Astrocyte (in vitro differentiated cells and primary cell): Measurements from ENCODE around the gene DNMT1. TPM values are rescaled to one million over a fixed set of nuclear protein-coding genes. Genes with fewer than 3 reads are reported as not detected.

ENCODE experiments used
- DNase-seq: peaks from one replicate; pipeline ENCODE4 v3.0.0-alpha.2; 2010; ENCODE audit warnings: low read depth
- FAIRE-seq: peaks from 2 replicates; lab custom pipeline; 2011; peaks lifted over from hg19 to GRCh38; lab: Jason Lieb, UNC
- H2AFZ ChIP-seq: 2 replicates; pipeline ENCODE4 v1.6.0; 2012; ENCODE audit warnings: low read depth, low read length, inconsistent platforms
- H3K27ac ChIP-seq: 2 replicates; pipeline ENCODE4 v1.5.1; 2011; ENCODE audit warnings: low read depth, low read length, inconsistent platforms
- H3K27me3 ChIP-seq: 2 replicates; pipeline ENCODE4 v1.6.0; 2011; ENCODE audit warnings: low read length, inconsistent platforms; ENCODE audit not compliant: insufficient read depth
- H3K36me3 ChIP-seq: 2 replicates; pipeline ENCODE4 v1.5.1; 2011; ENCODE audit warnings: low read length, inconsistent platforms; ENCODE audit not compliant: insufficient read depth
- H3K4me1 ChIP-seq: 2 replicates; pipeline ENCODE4 v1.5.1; 2011; ENCODE audit warnings: low read length, inconsistent platforms; ENCODE audit not compliant: insufficient read depth
- H3K4me2 ChIP-seq: 2 replicates; pipeline ENCODE4 v1.6.0; 2012; ENCODE audit warnings: low read length, inconsistent platforms
- H3K4me3 ChIP-seq: 2 replicates; pipeline ENCODE4 v1.5.1; 2011; ENCODE audit warnings: low read depth, mild to moderate bottlenecking, low read length, inconsistent platforms; ENCODE audit not compliant: insufficient read depth
- H3K79me2 ChIP-seq: 2 replicates; pipeline ENCODE4 v1.6.0; 2012; ENCODE audit warnings: mild to moderate bottlenecking, low read length, inconsistent platforms; ENCODE audit not compliant: insufficient read depth
- H3K9ac ChIP-seq: 2 replicates; pipeline ENCODE4 v1.6.0; 2012; ENCODE audit warnings: mild to moderate bottlenecking, low read length, inconsistent platforms
- H3K9me3 ChIP-seq: 2 replicates; pipeline ENCODE4 v1.5.1; 2012; ENCODE audit warnings: low read depth, mild to moderate bottlenecking, low read length, inconsistent platforms; ENCODE audit not compliant: insufficient read depth
- H4K20me1 ChIP-seq: 2 replicates; pipeline ENCODE4 v1.6.0; 2012; ENCODE audit warnings: low read length, inconsistent platforms; ENCODE audit not compliant: insufficient read depth
- H3K27ac Mint-ChIP-seq: one replicate; pipeline ENCODE4 v1.8.0; 2021; ENCODE audit warnings: mild to moderate bottlenecking, mixed read lengths; ENCODE audit not compliant: unreplicated experiment
- H3K27me3 Mint-ChIP-seq: one replicate; pipeline ENCODE4 v1.8.0; 2021; ENCODE audit warnings: low read depth, mixed read lengths; ENCODE audit not compliant: unreplicated experiment
- H3K36me3 Mint-ChIP-seq: one replicate; pipeline ENCODE4 v1.8.0; 2021; ENCODE audit warnings: low read depth, mixed read lengths; ENCODE audit not compliant: unreplicated experiment
- H3K4me1 Mint-ChIP-seq: one replicate; pipeline ENCODE4 v1.8.0; 2021; ENCODE audit warnings: low read depth, mixed read lengths; ENCODE audit not compliant: unreplicated experiment
- H3K4me3 Mint-ChIP-seq: one replicate; pipeline ENCODE4 v1.8.0; 2021; ENCODE audit warnings: mild to moderate bottlenecking, moderate library complexity, mixed read lengths; ENCODE audit not compliant: unreplicated experiment
- H3K9me3 Mint-ChIP-seq: one replicate; pipeline ENCODE4 v1.8.0; 2021; ENCODE audit warnings: mild to moderate bottlenecking, mixed read lengths; ENCODE audit not compliant: unreplicated experiment
- EZH2 ChIP-seq: IDR thresholded peaks from 2 replicates; pipeline ENCODE4 v1.6.1; 2012; ENCODE audit warnings: mild to moderate bottlenecking, low read length, inconsistent platforms; ENCODE audit not compliant: insufficient read depth
- total RNA-seq: library from RNA; stranded (reverse); gene quantifications from 2 replicates; pipeline ENCODE4 v1.2.1, GENCODE V29; 2021
- TF ChIP-seq, protein P1 (sequence below): IDR thresholded peaks from 2 replicates; pipeline ENCODE4 v1.5.1; 2011; ENCODE audit warnings: low read depth, mild to moderate bottlenecking, inconsistent platforms, low read length, moderate library complexity; ENCODE audit not compliant: insufficient read depth

DNMT1 gene
- total RNA-seq, 1 donor from 2014 or later: 50.6 TPM

DNA sequence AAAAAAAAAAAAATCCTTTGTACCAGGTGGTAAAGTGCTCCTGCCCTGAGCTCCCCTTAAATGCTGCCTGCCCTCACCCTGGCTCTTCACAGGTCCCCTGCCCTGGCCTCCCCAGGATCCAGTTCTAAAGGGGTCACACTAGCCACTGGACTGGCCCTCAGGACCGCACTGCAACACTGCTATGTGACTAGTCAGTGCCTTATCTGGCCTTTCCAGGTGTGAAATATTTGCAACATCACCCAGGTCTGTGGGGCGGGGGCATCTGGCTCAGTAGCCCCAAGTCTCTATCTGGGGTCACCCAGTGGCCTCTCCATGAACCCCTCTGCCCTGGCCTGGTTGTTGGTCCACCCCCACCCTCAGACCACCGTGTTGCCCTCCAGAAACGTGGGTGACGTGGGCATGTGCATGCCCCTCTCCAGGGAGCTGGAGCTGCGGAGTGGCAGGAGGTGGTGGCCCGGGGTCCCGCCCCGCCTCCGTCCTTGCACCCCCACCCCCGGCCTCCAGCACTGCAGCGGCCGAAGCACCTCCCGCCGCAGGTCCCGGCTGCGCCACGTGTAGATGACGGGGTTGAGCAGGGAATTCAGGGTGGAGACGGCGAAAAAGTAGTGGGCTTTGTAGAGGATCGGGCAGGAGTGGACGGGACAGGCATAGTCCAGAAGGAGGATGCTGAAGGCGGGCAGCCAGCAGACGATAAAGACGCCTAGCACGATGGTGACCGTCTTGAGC is 28.9 kb upstream of the DNMT1 start:
- peaks cover 2% of the 10 kb centered on the region for H3K4me1 Mint-ChIP-seq
- Histone ChIP-seq H3K27me3 (no peaks in the 10 kb centered on the region), H3K9me3 (no peaks in the 10 kb centered on the region), H3K4me1 (peaks cover 8% of the 10 kb centered on the region), H2AFZ (no peak overlapping the region), H3K9ac (no peak overlapping the region), H3K36me3 (no peaks in the 10 kb centered on the region), H4K20me1 (peaks cover 15% of the 10 kb centered on the region), H3K79me2 (peaks cover 10% of the 10 kb centered on the region), H3K27ac (no peak overlapping the region), H3K4me3 (no peak overlapping the region), H3K4me2 (no peak overlapping the region)
- FAIRE-seq (no peak), DNase-seq (no peak)
- no peak overlapping the region for H3K4me3 Mint-ChIP-seq
- no peak for TF ChIP-seq EZH2
- TF ChIP-seq, protein P1, sequence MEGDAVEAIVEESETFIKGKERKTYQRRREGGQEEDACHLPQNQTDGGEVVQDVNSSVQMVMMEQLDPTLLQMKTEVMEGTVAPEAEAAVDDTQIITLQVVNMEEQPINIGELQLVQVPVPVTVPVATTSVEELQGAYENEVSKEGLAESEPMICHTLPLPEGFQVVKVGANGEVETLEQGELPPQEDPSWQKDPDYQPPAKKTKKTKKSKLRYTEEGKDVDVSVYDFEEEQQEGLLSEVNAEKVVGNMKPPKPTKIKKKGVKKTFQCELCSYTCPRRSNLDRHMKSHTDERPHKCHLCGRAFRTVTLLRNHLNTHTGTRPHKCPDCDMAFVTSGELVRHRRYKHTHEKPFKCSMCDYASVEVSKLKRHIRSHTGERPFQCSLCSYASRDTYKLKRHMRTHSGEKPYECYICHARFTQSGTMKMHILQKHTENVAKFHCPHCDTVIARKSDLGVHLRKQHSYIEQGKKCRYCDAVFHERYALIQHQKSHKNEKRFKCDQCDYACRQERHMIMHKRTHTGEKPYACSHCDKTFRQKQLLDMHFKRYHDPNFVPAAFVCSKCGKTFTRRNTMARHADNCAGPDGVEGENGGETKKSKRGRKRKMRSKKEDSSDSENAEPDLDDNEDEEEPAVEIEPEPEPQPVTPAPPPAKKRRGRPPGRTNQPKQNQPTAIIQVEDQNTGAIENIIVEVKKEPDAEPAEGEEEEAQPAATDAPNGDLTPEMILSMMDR: no peak
- H3K36me3 Mint-ChIP-seq: peaks cover 14% of the 10 kb centered on the region
- H3K27ac Mint-ChIP-seq: no peak overlapping the region
- no peaks in the 10 kb centered on the region for H3K27me3 Mint-ChIP-seq
- no peaks in the 10 kb centered on the region for H3K9me3 Mint-ChIP-seq

DNA sequence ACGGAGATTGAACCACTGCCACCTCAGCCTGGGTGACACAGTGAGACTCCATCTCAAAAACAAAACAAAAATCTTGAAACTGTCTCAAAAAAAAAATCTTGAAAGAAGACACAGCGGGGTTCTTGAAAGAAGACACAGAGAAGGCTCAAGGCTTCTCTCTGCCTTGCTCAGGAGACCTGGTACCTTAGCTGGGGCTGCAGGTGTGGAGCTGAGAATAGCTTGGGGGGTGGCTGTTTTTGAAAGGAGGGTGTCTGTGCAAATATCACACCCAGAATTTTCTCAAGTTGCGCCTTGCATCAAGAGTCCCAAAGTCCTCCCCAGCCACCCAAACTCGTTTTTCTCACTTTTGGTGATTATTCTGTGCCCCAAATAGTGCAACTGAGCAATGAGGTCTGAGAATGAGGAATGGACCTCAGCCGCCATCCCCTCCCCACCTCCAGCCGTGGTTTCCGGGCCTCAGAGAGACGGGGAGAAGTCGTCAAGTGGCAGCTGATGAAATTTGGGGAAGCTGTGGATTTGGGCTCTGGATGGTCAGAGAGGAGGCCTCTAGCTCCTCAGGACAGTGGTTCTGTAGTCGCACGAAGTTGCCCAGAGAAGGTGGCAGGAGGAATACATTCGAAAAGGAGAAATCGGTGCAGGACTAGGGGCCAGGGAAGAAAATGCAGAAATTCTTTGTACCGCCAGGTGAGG is 27.6 kb upstream of the DNMT1 start:
- Histone ChIP-seq H4K20me1 (peaks cover 10% of the 10 kb centered on the region), H3K36me3 (no peaks in the 10 kb centered on the region), H3K27ac (no peak overlapping the region), H2AFZ (no peak overlapping the region), H3K4me1 (peaks cover 5% of the 10 kb centered on the region), H3K4me2 (no peak overlapping the region), H3K9me3 (no peaks in the 10 kb centered on the region), H3K79me2 (peaks cover 6% of the 10 kb centered on the region), H3K27me3 (no peaks in the 10 kb centered on the region), H3K9ac (no peak overlapping the region), H3K4me3 (no peak overlapping the region)
- Mint-ChIP-seq H3K4me1 (peaks cover 2% of the 10 kb centered on the region), H3K27ac (no peak overlapping the region), H3K4me3 (no peak overlapping the region), H3K27me3 (no peaks in the 10 kb centered on the region), H3K36me3 (peaks cover 14% of the 10 kb centered on the region), H3K9me3 (no peaks in the 10 kb centered on the region)
- DNase-seq (no peak), FAIRE-seq (no peak)
- no peak for TF ChIP-seq EZH2
- TF ChIP-seq, protein P1: no peak

DNA sequence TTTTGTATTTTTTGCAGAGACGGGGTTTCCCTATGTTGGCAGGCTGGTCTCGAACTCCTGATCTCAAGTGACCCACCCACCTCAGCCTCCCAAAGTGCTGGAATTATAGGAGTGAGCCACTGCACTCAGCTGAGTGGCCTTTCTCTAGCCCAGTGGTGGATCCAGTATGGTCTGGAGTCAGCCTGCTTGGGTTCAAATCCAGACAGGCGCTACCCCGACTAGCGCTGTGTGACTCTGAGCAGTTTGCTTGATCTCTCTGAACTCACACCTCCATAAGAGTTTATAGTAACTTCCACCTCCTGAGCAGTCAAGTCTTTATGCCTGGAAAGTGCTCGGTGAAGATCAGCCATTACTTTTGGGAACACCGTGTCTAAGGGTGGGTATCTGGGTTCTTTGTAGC is 25.9 kb upstream of the DNMT1 start:
- H2AFZ ChIP-seq: no peak overlapping the region
- H4K20me1 ChIP-seq: peaks cover 4% of the 10 kb centered on the region
- H3K9ac ChIP-seq: no peak overlapping the region
- H3K9me3 ChIP-seq: no peaks in the 10 kb centered on the region
- Mint-ChIP-seq H3K4me1 (no peaks in the 10 kb centered on the region), H3K27ac (no peak overlapping the region), H3K9me3 (no peaks in the 10 kb centered on the region), H3K27me3 (no peaks in the 10 kb centered on the region), H3K4me3 (no peak overlapping the region), H3K36me3 (peaks cover 14% of the 10 kb centered on the region)
- H3K36me3 ChIP-seq: no peaks in the 10 kb centered on the region
- peaks cover 6% of the 10 kb centered on the region for H3K79me2 ChIP-seq
- no peak overlapping the region for H3K27ac ChIP-seq
- H3K4me1 ChIP-seq: no peaks in the 10 kb centered on the region
- H3K4me2 ChIP-seq: no peak overlapping the region
- TF ChIP-seq EZH2: no peak
- TF ChIP-seq, protein P1: no peak
- H3K27me3 ChIP-seq: no peaks in the 10 kb centered on the region
- H3K4me3 ChIP-seq: no peak overlapping the region
- no peak for FAIRE-seq
- no peak for DNase-seq
